SKM-1 (cell line): Measurements from ENCODE around the gene NFKB1.
"Not testable (repeated sequence)": the region's sequence is repeated elsewhere in the genome, so short reads cannot be mapped to it uniquely, and the experiment has no call there.

Experiments used
- DNase-seq: peaks from one replicate; lab custom pipeline; 2025; ENCODE audit not compliant: unreplicated experiment; lab: John Stamatoyannopoulos, UW

Gene NFKB1

DNA sequence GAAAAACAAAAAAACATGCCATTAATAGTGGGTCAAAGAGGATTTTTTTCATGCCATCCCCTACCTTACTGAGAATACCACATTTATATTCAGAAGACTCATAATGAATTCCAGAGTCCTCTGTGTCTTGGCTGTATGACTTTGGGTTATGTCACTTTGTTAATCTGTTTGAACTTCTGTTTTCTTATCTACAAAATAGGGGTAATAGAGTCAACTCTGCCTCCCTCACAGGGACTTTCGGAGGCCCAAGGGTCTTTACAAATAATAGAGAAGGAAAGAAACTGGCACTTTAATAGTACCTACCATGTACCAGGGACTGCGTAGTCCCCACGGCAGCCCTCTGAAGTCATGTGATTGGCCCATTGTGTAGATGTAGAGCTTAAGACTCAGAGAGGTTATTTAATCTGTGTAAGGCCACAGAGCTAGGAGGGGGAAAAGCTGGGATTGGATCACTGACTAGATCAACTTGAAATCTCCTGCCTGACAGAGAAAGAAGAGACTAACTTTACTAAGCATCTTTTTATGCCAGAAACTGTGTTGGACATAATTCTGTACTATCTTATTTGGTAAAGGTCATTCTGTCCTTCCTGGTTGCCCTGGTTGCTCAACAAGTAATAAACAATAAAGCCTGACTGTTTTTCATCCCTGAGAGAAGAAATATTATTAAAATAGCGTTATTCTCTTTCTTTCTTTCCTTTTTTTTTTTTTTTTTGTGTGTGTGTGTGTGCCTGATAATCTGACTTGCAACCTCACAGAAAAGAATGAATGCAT lies 59.6 kb downstream of the NFKB1 start:
- no peak for DNase-seq

DNA sequence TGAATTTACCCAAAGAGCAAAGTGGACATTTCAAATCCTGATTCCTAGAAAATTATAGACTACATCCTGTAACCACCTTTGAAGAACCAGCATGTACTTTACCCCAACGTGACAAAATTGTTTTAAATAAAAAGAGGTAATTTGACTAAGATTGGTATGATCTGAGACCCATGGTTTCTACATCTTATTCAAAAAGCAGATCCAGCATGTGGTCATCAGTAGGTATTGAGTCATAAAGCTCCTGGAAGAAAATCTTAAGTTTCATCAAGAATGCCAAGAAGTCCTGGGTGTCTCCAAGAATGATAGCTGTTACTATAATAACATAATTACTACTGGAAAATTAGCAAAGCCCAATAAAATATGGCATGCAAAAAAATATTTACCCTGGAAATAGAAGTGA lies 61.8 kb downstream of the NFKB1 start:
- no peak for DNase-seq

- no peak for DNase-seq
Observed at GRCh38 chr4:102564399-102565059, 63.4 kb downstream of the NFKB1 start.

DNA sequence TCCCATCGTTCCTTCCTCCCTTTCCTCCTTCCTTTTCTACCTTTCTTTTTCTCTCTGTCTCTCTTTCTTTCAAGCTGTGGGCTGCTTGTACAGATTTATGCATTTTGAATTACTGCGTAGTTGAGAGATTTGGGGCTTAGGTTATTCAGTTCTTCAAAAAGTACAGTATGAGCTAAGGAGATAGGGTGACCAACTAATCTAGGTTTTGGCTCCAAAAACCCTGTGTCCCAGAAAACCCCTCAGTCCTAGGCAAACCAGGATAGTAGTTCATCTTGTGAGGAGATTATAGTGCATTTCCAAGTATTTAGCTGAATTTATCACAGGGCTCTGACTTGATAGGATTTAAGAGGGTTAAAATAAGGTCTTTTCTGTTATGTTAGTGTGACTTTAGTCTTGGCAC lies 64.5 kb downstream of the NFKB1 start:
- no peak for DNase-seq

GRCh38 chr4:102566426-102566825 lies 65.3 kb downstream of the NFKB1 start:
- no peak for DNase-seq

GRCh38 chr4:102567427-102567826 lies 66.3 kb downstream of the NFKB1 start:
- no peak for DNase-seq

DNA sequence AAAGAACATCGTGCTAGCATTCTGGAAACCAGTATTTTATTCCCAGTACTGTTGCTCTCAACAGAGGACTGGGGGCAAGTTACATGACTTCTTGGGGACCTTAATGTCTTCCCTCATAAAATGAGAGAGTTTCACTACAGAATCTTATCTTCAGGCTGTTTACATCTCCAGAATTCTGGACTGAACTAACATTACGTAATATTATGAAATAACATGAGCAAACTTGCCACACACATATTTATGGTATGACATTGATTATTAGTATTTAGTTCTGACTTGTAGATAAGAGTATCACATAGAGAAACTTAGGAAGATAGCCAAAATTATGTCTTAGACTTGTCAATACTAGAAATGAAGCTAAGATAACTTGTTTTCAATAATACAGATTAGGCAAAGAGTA lies 68.0 kb downstream of the NFKB1 start:
- DNase-seq: no peak

DNA sequence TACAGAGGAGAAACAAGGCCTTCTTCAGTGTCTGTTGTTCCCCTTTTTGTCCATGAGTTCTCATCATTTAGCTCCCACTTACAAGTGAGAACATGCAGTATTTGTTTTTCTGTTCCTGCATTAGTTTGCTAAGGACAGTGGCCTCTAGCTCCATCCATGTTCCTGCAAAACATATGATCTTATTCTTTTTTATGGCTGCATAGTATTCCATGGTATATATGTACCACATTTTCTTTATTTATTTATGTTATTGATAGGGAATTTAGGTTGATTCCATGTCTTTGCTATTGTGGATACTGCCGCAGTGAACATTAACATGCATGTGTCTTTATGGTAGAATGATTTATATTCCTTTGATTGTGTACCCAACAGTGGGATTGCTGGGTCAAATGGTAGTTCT lies 69.1 kb downstream of the NFKB1 start:
- DNase-seq: not testable (repeated sequence)

DNA sequence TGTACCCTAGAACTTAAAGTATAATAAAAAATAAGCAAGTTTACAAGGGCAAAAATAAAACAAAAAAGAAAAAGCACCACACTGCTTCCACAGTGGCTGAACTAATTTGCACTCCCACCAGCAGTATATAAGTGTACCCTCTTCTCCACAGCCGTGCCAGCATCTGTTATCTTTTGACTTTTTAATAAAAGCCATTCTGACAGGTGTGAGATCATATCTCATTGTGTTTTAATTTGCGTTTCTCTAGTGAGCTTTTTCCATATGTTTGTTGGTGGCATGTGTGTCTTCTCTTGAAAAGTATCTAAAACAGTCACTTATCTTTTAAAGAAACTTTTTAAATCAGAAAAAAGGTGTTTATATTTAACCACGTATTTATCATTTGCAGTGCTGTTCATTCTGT lies 71.3 kb downstream of the NFKB1 start:
- no peak for DNase-seq

DNA sequence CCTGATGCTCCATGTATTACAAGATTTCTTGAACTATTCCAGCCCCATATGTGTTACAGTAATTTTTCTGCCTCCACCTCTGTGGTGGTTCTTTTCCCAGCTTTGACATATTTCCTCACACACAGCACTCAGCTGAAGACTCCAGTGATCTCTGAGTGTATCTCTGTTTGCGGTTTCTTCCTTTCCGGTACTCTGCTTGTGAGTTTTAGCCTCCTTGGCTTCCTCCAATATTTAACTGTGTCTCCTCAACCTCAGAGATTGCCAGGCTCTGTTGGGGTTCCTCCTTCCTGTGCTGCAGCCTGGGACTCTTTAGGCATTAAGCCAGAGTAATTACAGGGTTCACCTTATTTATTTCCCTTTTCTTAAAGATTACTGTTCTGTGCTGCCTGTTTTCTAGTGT lies 73.2 kb downstream of the NFKB1 start:
- peak; percentile 75 for DNase-seq

- no peak for DNase-seq
Observed at GRCh38 chr4:102575369-102576129, 74.4 kb downstream of the NFKB1 start.

- DNase-seq: no peak
Observed at GRCh38 chr4:102578270-102578669, 77.1 kb downstream of the NFKB1 start.

- no peak for DNase-seq
Observed at GRCh38 chr4:102578819-102579218, 77.7 kb downstream of the NFKB1 start.

DNA sequence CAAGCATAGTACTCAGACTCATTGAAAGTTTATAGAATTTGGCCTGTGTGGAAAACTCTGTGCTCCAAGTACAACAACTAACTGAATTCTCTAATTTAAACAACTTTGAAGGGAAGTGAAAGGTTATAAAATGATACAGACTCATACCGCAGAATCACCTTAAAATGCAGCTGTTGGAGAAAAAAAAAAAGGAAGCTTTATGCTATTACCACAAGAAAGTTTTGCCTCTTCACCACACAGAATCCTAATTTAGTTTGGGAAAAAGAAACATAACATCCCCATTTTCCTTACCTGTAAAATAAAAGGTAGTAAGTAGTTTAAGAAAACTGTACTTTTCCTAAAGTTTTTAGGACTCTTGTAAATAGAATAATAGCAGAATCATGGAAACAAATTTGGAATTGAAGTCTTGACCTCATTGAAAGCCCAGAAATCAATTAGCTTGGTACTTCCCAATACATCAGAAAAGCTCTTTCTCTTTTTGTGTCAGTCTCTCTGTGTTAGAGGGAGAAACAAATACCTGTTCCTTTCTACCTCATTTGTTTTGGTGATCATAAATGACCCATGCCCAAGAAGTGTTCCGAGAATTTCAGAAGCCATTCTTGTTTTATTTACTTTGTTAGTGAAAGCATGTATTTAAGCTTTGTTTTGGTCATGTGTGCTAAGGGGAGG lies 78.8 kb downstream of the NFKB1 start:
- no peak for DNase-seq

DNA sequence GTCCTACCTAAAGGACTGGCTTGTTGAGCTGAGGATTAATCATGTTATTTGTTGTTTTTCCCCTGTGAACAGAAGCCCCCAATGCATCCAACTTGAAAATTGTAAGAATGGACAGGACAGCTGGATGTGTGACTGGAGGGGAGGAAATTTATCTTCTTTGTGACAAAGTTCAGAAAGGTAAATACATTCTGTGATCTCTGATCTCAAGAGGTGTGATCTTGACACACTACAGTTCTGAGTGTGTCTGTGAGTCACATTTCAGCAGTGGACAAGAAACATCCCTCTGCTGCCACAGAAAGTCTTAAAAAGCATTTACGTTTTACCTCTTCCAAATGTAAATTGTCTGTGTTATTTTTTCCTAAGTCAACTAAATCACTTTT lies 79.3 kb downstream of the NFKB1 start:
- no peak for DNase-seq

DNA sequence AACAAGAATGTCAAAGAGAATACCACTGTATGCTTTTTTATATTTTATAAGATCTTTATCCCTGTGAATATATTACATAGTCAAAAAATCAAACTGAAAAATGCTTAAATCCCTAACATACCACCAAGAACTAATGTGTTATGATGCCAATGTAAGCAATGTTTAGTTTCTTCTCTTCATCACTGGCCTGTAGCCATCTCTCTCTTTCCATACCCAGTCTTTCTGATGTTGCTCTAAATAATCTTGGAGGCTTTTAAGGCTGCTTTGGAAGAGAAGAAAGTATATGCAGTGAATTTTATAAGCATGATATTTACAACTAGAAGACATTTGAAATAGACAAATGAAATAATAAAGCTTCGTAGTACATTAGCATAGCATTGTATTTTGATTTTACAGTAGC lies 82.9 kb downstream of the NFKB1 start:
- DNase-seq: no peak

DNA sequence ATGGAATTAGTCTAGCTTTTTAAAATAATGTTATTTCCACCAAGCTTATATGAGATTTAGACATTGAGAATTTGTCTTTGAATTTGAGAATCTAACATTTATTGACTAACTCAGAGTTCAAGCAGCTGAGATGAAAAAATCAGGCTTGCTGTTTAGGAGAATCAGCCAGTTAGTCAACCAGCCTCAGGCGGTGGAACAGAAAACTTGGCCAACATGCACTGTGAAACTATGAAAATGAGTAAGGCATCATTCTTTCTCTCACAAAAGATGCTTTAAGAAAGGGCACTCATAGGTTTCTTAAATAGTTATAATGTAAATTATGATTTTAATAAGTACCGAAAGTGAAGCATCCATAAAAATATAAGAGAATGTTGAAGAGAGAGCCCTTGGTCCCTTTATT lies 84.2 kb downstream of the NFKB1 start:
- no peak for DNase-seq

GRCh38 chr4:102586002-102586643 lies 85.0 kb downstream of the NFKB1 start:
- DNase-seq: no peak

DNA sequence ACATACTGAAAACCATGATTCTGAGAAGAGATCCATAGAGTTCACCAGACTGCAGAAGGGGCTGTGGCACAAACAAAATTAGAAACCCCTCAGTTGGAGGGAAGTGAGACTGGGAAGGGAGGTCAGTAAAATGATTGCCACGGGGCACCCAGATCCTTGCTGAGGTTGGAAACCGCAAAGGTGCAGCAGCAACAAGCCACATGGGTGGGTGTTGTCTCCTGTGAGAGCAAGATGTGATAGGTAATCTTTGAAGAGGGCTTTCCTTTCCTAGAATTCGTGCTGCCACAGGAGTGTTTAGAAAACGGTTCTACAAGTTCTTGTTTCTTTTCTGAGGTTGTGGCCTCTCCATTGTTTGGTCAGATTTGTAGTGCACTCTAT lies 85.5 kb downstream of the NFKB1 start:
- no peak for DNase-seq

DNA sequence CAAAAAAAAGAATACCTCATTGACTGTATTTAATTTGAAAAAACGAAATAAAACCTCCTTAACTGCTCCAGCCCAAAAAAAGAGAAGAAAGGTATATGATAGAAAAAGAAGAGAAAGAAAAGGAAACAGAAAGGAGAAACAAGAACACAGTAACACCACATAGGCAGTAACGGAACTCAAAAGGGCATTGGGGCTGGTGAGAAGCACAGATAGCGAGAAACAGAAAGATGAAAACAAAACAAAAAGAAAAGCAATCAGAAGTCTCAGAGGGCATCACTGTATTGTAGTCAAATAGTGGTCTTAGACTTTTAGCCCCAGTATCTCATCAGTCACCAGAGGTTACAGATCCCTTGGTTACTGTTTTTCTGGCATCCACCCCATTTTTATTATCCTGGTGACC lies 88.6 kb downstream of the NFKB1 start:
- DNase-seq: no peak

GRCh38 chr4:102592256-102592655 lies 91.1 kb downstream of the NFKB1 start:
- no peak for DNase-seq
